Activated gamma-delta T cell (primary cell): ENCODE data around the gene PWP2.
"Not testable (repeated sequence)": the region's sequence is repeated elsewhere in the genome, so short reads cannot be mapped to it uniquely, and the experiment has no call there.

Source experiments
- DNase-seq: peaks from one replicate; lab custom pipeline; 2025; lab: John Stamatoyannopoulos, UW

Gene PWP2

DNA sequence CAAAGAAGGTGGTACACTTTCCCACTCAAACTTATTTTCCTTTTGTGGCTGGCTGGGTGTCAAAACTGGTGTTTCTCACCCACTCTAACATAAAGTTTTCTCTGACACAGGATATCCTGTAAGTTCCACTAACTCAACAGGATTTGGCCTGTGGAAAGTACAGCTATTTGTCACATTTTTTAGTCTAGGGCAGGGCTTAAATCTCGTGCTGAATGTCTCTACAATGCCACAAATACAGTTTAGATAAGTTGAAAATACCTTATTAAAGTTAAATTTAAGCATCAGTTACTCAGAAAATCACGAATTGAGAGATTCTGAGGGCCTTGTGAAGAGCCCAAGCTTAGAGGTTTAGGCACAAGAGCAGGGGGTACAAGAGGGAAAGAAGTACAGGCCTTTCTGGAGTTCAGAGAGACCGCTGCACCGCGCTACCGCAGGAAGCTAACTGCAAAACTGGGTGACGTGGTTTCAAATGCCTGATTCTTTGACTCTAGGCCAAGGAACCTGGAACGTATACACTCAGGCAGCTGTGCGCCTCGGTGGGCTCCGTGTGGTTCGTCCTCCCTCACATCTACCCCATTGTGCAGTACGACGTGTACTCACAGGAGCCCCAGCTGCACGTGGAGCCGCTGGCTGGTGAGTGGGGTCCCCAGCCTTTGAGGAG lies 23.4 kb upstream of the PWP2 start:
- DNase-seq, result peak; percentile 37

- no peak for DNase-seq
Measured at GRCh38 chr21:44084496-44085241, 22.5 kb upstream of the PWP2 start.

- DNase-seq, result no peak
Measured at GRCh38 chr21:44085491-44086321, 21.5 kb upstream of the PWP2 start.

DNA sequence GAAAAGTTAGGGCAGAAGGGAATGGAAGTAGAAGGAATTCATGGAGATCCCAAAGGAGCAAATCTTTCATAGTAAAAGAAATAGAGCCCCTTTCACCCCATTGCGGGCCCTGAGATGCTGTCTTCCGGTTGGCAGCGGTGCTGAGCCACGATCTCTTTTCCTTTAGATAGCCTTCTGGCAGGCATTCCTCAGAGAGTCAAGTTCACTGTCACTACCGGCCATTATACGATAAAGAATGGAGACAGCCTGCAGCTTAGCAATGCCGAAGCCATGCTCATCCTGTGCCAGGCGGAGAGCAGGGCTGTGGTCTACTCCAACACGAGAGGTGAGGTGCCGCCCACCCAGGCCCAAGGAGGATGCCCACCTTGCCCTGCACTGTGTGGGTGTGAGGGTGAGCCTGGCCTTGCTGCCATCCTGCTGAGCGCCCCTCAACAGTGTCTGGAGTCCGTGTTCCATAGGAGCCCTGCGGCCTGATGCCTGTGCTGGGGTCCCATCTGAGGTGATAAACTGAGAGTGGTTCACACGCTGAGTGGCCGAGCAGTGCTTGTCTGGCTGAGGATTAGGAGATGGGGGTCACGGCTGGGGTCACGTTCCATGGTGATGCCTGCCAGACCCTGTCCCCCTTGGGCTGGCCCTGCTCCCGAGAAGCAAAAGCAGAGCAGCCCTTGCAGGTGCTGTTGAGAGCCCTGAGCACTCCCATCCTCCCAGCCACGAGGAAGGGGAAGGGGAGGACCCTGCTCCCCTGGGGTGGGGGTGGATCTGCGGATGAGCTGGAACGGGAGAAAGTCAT lies 20.4 kb upstream of the PWP2 start:
- no peak for DNase-seq

DNA sequence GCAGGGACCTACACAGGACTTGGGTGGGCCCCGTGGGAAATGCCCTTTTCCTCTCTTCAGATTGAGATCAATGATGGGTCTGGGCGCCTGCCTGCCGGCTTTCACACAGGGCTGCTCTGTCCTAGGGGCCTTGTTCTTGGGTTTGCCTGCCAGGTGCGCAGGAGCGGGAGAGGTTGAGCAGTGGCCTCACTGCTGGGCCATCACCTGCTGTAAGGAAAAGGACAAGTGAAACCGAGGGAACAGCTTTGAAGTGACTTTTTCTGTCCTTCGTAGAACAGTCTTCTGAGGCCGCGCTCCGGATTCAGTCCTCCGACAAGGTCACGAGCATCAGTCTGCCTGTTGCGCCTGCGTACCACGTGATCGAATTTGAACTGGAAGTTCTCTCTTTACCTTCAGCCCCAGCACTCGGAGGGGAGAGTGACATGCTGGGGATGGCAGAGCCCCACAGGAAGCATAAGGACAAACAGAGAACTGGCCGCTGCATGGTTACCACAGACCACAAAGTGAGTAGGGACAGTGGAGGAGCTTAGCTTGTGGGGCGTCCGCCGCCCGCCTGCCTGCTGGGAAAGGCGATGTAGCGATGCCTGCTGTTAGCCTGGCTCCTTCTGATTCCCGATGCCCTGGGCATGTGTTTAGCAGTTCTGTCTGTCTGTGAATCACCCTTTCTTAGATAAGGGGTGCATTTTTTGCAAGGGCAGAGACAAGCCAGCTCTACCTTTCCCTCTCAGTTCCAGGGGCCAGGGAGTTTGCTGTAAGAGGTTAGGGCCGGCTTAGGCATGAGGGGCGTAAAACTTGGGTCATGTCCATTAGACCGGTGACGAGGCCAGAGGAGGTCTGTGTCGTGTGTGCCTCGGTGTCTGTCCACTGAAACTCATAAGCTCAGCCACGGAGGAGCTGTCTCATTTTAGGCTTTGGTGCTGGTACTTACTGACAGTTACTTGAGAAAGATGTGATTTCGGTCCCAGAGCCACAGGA lies 19.5 kb upstream of the PWP2 start:
- no peak for DNase-seq

DNA sequence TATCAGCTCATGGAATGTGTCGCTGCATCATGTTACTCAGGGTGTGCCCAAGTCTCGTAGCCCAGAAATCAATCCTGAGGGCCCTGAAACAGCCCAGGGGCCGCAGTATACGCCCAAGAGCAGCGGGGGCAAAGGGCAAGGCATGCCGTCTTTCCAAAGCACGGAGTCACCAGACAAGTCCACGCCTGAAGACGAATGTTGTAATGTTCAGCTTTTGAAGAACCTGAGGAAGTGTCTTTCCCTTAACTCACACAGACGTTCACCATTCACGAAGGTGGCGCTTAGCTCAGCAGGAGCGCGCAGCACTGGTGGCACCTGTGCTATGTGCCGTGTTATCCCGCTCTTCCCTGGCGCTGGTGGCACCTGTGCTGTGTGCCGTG lies 18.8 kb upstream of the PWP2 start:
- no peak for DNase-seq

DNA sequence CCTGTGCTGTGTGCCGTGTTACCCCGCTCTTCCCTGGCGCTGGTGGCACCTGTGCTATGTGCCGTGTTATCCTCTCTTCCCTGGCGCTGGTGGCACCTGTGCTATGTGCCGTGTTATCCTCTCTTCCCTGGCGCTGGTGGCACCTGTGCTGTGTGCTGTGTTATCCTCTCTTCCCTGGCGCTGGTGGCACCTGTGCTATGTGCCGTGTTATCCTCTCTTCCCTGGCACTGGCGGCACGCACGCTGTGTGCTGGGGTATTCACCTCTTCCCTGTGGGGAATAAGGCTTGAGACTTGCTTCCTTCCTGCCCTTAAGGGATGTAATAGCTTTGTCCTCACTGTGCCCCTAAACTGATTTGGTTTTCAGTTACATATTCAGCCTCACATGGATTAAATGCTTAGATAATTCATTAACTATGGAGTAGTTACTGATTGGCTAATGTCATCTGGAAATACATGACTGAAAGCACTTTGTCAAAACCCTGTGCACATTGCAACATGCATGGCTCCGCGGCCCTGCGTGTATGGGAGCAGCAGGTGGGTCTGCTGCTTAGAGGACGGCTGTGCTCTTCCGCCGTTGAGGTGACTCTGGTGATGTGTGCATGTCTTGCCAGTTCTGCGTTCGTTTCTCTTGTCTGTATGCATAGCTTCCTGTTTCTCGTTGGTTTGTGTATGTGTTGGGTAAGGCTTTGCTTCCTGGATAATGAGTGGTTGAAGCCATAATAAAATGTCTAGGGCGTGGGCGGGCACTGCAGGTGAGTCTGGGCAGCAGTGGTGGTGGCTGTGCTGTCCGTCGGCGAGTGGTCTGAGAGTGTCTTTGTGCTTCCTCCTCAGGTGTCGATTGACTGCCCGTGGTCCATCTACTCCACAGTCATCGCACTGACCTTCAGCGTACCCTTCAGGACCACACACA lies 17.9 kb upstream of the PWP2 start:
- no peak for DNase-seq

GRCh38 chr21:44090325-44090724 lies 16.9 kb upstream of the PWP2 start:
- DNase-seq, result no peak

GRCh38 chr21:44092211-44092610 lies 15.0 kb upstream of the PWP2 start:
- DNase-seq, result no peak

DNA sequence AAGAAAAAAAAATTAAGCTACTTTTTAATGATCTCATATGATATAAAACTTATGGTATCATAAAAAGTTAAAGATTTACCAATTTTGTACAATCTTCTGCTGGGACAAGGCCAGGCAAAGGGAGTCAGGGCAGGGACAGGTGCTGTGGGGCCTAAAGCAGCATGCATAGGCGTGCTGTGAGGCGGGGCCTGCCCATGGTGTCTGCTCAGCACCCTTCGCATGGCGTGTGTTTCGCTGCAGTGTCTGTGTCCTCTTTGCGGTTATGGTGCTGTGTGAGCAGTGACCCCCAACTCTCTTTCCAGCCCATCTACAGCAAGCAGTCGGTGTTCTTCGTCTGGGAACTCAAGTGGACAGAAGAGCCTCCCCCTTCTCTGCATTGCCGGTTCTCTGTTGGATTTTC lies 13.4 kb upstream of the PWP2 start:
- DNase-seq, result no peak

DNA sequence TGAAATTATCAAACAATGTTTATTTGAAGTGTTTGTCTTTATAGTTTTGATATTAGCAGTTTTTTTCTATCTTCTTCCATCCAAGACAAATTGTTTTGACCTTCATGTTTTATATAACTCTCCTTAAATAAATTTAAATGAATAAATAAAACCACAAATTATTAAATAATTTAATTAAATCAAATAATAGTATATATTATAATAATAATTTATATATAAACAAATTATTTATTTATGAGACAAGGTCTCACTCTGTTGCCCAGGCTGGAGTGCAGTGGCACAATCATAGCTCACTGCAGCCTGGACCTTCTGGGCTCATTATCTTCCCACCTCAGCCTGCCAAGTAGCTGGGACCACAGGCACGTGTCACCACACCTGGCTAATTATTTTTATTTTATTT lies 12.4 kb upstream of the PWP2 start:
- DNase-seq, result no peak

GRCh38 chr21:44098507-44098906 lies 8.7 kb upstream of the PWP2 start:
- not testable (repeated sequence) for DNase-seq

- DNase-seq, result not testable (repeated sequence)
Measured at GRCh38 chr21:44098964-44099363, 8.2 kb upstream of the PWP2 start.

GRCh38 chr21:44107589-44107988 lies 390 bp downstream of the PWP2 start:
- DNase-seq, result not testable (repeated sequence)

GRCh38 chr21:44113702-44114371 lies 6.6 kb downstream of the PWP2 start:
- not testable (repeated sequence) for DNase-seq

- DNase-seq, result not testable (repeated sequence)
Measured at GRCh38 chr21:44122131-44122530, 14.9 kb downstream of the PWP2 start.

GRCh38 chr21:44127827-44128226 lies 20.6 kb downstream of the PWP2 start:
- not testable (repeated sequence) for DNase-seq

DNA sequence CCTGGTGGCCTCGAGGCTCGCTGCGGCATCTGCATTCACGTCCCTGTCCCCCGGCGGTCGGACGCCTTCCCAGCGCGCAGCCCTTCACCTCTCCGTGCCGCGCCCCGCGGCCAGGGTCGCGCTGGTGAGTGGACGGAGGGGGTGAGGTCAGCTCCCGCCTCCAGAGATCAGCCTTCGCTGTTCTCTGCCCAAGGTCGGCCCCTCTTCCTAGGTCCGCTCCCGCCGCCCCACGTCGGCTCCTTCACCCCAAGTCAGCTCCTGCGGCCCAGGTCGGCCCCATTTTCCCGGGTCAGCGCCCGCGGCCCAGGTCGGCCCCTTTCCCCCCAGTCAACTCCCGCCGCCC lies 26.5 kb downstream of the PWP2 start:
- not testable (repeated sequence) for DNase-seq

DNA sequence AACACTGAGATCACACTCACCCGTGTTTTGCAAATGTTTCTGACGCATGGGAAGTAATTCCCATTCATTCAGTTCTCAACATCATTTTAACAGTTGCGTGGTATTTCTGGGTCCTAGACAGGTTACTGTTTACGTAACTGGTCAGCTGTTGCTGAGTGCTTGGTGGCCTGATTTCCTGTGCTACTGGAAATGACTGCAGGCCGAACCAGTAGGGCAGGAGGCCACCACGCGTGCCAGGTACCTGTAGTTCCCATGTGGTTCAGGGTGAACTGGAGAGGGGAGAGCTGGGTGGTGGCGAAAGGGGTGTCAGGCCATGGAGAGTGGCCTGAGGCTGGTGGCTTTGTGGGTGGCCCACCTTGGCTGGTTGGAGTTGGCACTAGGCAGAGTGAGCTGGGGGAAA lies 27.5 kb downstream of the PWP2 start:
- not testable (repeated sequence) for DNase-seq
